ENCODE data around the gene AIG1.

- TF ChIP-seq EZH2 (IDR thresholded peaks at IDR 0.05) (no peak), CTCF (IDR thresholded peaks at IDR 0.05) (no peak)
Measured at GRCh38 chr6:143107911-143108761, 47.4 kb downstream of the AIG1 start.
